HG02759 (cell line): Measurements from ENCODE around the gene INPP5A.

ENCODE experiments used
- ATAC-seq: cut with Tn5 transposase; IDR thresholded peaks from one replicate; pipeline ENCODE4 v1.9.1; 2021; ENCODE audit warnings: mild to moderate bottlenecking, moderate library complexity; ENCODE audit not compliant: unreplicated experiment

Gene INPP5A

DNA sequence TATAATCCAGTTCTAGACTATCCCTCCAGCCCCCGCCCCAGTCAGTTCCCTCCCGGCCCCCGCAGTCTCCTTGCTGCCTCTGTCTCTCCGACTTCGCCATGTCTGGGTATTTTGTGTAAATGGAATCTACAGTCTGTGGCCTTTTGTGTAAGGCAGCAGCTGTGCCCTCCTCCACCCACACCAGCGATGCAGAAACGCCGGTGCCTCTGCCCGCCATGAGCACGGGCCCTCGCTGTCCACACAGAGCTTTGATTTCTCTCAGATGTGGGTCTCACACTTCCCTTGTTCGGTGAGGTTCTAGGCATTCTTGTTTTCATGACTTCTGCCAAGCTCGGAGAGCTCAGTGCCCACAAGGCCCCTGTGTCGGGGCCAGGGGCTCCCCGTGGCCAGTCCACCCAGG, 210.5 kb downstream of the INPP5A start:
- no peak for ATAC-seq

DNA sequence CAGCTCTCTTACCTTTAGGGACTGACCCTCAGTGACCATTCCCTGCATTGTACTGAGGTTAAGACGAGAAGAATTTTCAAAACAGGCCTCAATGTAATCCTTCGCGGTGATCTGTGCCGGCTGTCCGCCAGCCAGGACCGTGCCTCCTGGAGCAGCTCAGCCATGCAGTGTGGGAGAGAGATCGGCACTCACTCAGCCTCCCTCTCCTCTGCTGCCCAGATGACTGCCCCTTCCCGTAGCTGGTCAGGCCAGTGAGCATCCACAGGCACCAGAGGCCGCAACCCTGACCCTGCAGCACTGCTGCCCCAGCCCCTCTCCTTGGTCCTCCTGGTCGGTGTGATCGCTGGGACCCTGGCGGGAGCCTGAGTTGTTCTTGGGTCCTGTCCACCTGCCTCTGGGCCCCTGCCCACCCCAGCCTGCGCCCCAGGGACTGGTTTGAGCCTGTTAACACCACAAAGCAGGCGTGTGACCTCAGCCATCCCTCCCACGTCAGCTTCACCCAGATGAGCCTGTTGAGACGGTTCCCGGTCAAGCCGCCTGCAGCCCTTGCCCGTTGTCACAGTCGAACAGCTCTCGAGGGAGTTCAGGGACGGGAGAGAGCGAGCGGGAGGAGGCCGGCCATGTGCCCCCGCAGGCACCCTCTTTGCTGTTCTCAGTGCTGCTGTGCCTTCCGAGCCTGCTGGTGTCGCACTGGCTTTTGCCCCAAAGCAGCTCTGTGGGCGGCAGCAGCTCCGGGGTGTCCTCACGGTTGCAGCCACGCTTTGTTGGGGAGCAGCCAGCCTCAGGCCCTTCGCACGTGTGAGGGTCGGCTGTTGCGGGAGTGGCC, 211.2 kb downstream of the INPP5A start:
- ATAC-seq: no peak

DNA sequence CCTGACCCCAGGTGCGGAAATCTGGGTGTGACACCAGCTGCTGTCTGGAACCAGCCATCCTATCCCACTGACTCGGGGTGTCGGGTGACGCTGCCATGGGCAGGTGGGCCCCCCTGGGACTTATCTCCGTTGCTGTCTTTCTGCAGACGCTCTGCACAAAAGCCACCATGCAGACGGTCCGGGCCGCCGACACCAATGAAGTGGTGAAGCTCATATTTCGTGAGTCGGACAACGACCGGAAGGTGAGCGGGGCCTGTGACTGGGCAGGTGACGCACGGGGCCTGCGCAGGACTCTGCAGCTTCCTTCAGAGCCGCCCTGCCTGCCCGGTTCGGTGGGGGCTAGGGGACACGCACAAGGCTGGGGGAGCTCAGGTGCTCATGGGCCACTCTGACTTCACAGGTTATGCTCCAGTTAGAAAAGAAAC, 211.8 kb downstream of the INPP5A start:
- ATAC-seq: no peak

DNA sequence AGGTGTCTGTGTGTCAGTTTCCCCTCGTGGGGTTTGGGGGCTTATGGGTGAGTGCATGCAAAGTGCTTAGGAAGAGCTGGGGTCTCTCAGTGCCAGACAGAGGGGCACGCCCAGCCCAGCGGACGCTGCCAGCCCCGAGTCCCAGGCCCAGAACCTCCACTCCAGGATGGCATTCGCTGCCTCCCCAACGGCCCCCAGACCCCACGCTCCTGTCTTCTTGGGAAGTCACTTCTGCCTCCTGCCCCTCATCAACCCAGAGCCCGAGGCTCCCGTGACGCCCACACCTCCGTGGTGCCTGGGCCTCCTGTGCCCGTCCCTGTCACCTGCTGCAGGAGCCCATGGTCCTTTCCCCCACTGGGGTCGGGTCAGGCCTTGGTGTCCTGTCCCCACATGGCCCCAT, 213.3 kb downstream of the INPP5A start:
- ATAC-seq: no peak

DNA sequence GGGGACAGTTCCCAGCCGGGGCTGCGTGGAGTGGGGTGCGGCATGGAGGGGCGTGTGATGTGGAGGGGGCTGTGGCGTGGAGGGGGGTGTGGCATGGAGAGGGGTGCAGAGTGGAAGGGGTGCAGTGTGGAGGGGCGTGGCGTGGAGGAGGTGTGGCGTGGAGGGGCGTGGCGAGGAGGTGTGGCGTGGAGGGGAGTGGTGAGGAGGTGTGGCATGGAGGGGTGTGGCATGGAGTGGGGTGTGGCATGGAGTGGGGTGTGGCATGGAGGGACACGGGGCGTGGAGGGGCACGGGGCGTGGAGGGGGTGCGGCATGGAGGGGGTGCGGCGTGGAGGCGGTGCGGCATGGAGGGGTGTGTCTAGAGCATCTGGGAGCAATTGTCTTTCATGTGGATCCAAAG, 214.8 kb downstream of the INPP5A start:
- no peak for ATAC-seq

DNA sequence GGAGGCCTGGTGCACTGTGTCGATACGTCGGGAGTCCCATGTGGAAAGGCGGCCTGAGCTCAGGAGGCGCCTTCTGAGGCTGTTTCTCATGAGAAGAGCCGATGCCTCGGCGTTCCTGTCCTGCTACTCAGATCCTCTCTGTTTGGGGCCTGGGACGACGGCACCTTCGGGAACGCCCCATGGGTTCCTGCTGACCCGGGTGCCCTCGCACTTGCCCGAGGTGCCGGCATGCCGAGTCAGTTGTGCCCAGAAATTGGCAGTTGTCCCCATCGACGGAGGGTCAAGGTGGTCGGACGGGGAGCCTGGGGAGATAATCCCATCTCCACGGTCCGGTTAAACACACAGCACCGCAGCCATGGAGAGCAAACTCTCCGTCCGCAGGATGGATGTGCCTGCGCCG, 215.4 kb downstream of the INPP5A start:
- no peak for ATAC-seq

DNA sequence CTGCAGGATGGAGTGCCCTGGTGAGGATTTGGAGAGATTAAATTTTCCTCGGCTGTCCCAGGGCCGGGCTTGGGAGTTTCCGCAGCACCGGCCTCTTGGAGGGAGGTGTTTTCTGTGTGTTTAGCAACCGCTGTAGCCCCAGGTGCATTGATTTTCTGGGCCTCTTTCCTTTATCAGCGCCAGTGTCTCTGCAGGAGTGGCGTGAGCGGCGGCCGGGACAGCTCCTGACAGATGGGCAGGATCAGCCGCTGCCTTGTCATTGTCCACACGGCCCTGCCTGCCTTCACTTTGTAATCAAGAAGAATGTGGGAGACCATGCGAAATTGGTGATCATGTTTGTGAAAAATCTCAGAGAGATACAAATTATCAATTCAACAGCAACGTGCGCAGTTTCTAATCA, 216.0 kb downstream of the INPP5A start:
- no peak for ATAC-seq

DNA sequence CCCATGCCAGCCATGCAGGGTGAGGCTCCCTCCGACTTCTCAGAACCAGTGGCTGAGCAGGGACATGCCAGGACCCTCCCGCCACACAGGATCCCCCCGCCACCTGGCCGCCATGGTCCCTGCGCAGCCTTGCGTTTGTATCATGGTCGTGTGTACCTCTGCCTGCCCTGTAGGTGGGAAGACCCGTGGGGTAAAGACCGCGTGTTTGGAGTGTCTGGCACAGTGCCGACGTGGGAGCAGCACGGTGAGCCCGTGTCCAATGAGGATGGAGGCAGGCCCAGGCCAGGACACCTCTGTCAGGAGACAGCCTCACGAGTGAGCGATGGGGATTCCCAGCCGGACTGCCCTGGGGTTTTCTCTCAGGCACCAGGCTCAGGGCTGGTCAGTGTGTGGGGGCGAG, 216.5 kb downstream of the INPP5A start:
- ATAC-seq: no peak

DNA sequence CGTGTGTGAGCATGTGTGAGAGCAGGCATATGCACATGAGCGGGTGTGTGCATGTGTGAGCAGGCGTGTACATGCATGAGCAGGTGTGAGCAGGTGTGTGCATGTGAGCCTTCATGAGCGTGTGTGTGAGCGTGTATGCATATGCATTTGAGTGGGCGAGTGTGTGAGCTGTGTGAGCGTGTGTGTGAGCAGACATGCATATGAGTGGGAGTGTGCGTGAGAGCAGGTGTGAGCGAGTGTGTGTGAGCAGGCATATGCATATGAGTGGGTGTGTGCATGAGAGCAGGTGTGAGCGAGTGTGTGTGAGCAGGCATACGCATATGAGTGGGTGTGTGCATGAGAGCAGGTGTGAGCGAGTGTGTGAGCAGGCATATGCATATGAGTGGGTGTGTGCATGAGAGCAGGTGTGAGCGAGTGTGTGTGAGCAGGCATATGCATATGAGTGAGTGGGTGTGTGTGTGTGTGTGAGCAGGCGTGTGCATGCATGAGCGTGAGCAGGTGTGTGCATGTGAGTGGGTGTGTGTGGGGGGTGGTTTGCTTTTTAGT, 217.7 kb downstream of the INPP5A start:
- ATAC-seq: no peak

DNA sequence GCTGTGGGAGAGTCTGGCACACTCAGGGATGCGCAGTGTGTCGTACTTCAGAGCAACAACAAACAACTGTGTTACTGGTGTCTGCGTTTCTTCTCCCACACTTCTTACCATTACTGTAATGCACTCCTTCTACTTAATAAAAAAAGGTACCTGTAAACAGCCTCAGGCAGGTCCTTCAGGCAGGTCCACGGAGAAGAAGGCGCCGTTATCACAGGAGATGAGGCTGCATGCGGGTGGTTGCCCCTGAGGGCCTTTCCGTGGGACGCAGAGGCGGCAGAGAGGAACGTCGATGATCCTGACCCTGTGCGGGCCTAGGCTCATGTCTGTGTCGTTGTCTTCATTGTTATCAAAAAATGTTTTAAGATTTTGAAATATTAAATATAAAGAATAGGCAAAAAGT, 219.0 kb downstream of the INPP5A start:
- no peak for ATAC-seq

DNA sequence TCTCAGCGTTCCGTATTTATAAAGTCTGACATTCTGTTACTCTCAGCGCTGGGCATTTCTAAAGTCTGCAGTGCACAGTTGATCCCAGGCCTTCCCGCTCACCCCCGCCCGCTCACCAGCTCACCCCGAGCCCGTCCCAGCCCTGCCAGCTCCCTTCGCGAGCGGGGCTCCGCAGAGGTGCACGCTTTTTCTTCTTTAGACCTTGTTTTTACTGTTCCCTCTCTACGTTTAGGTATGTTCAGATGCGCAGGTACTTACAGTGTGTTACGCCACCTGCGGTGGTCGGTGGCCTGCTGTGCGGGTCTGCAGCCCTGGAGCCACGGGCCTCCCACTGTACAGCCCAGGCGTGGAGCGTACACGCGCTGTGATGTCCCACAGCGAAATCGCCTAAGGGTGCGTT, 219.6 kb downstream of the INPP5A start:
- no peak for ATAC-seq

DNA sequence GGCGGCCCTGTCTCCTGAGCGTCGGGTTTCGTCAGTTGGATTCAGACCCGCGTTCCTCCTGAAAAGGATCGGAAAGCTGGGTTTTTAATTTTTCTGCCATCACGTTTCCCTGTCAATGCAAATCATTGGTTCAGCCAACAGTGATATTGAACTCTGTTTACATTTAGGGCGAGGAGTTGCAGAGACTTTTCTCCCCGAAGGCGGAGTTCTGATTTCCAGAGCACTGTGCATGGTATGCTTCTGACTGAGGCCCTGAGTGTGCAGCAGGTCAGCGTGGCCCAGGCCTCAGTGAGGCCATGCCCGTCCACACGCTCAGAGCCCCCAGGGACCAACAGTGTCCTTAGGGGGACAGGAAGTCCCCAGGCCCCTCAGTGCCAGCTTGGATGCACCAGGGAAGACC, 221.3 kb downstream of the INPP5A start:
- ATAC-seq: no peak

DNA sequence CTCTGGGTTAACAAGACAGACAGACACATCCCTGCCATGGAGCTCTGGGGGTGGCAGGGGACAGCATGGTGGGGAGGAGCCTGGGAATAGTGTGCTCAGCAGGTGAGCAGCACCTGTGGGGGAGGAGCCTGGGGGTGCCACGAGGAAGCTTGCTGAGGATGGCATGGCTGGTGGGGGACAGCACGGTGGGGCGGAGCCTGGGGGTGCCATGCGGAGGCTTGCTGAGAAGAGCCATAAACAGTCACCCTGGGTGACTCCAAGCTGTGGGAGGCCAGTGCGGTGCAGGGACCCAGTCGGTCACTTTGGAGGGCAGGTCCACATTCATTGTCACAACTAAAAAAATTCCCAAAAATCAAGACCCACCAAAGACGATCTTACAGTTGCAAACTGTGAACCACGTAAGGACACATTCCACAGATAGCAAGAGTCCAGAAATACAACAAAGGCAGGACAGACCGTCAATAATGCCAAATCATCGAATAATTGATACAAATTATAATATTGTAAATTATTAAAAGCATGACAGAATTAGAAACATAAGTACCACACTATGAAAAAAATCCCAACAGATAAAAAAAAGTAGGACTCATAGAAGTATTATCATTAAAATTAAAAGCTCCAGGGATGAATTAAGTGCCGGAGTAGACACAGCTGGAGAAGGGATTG, 223.9 kb downstream of the INPP5A start:
- ATAC-seq: no peak

DNA sequence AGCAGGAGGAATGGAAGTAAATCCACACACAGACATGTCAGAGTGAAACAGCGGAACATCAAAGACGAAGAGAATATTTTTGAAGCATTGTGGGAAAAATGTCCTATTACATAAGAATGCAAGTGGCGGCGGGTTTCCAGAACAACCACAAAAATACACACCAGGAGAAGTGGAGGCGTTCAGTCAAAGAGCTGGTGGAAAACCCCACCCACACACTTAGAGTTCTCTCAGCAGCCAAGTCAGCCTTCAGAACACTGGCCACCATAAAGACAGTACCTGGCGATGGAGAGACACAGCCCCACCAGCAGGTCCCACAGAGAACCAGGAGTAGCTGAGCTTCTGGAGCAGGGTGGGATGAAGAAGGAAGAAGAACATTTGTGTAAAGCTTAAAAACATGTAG, 224.7 kb downstream of the INPP5A start:
- ATAC-seq: no peak

DNA sequence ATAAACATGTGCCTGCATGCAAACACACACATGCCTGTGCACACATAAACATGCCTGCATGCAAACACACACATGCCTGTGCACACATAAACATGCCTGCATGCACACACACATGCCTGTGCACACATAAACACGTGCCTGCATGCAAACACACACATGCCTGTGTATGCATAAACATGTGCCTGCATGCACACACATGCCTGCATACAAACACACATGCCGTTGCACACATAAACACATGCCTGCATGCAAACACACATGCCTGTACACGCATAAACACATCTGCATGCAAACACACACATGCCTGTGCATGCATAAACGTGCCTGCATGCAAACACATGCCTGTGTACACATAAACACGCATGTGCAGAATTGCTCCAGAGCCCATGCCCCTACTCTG, 226.0 kb downstream of the INPP5A start:
- no peak for ATAC-seq

DNA sequence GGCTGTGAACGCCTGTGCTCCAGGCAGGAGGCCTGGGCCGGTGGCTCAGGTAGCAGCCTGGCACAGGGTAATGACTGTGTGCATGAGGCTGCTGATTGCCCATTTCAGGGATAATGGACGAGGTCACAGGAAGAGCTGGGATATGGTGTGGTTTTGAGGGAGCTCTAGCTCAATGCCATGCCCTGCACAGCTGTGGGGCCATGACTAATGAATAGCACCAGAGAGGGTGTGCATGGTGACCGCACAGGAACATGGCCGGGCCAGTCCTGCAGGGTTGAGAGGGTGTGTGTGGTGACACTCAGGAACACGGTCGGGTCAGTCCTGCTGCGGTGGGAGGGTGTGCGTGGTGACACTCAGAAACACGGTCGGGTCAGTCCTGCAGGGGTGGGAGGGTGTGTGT, 226.5 kb downstream of the INPP5A start:
- no peak for ATAC-seq

DNA sequence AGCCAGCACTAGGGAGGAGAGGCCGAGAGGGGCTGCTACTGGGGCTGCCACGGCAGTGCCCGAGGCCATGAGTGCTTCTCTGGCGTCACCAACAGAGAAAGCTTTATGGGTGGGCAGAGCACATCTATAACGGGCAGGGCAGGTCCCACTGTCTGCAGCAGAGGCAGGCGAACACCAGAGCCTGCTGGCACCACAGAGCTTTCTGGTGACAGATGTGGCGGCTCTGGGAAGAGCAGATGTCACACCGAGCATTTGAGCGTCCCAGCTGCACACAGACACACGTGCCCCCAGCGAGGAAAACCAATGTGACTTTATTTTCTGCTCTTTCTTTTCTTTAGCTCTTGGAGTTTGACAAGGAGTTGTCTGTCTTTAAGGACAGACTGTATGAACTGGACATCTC, 227.8 kb downstream of the INPP5A start:
- ATAC-seq: no peak

DNA sequence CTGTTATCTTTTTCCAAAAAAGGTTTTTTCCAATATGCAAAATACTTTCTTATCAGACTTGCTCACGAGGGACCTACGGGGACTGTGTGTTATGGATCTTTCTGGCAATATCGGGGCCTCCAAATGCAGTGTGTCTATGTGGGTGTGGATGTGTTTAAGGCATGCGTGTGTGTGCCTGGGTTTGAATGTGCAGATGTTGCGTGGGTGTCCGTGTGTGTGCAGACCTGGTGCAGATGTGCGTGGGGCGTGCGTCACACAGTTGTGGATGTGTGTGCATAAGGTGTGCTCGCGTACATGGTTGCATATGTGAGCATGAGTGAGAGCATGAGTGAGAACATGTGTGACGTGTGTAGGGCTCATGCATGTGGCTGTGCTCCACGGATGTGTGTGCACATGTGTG, 228.7 kb downstream of the INPP5A start:
- no peak for ATAC-seq

DNA sequence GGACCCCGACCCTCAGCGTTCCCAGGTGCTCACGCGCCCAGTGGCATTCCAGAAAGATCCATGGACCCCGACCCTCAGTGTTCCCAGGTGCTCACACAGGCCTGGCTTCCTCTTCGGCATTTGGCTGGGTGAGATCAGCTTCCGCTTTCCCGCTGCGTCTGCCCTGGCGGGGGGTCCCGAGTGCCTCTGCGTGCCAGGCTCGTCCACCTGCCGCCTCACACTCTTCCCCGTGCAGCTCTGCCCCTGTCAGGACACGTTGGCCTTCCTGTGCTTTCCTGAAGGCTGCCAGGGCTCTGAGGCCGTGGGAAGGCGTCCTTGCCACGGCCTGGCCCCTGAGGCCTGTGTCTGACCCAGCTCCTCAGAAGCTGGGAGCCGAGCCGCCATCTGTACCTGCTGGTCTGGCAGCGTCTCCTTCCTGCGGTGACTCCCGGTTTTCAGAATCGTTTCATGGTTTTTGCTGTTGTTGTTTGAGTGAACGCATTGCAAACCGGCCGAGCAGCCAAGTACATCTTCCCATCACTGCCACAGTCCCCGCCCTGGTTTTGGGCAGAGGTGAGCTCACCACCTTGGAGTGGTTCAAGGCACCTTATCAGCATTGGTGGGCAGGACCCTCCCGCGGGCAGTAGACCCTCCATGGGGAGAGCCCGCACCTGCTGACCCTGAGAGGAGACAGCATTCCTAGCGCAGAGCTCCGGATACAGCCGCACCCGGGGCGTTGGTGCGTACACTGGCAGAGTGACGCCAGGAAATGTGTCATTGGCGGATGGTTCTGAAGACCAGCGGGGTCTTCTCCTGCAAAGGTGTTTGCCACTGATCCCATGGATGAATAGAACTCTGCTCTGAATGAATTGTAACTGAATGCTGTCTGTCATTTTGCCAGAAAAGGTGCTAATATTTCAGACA, 231.0 kb downstream of the INPP5A start:
- no peak for ATAC-seq

DNA sequence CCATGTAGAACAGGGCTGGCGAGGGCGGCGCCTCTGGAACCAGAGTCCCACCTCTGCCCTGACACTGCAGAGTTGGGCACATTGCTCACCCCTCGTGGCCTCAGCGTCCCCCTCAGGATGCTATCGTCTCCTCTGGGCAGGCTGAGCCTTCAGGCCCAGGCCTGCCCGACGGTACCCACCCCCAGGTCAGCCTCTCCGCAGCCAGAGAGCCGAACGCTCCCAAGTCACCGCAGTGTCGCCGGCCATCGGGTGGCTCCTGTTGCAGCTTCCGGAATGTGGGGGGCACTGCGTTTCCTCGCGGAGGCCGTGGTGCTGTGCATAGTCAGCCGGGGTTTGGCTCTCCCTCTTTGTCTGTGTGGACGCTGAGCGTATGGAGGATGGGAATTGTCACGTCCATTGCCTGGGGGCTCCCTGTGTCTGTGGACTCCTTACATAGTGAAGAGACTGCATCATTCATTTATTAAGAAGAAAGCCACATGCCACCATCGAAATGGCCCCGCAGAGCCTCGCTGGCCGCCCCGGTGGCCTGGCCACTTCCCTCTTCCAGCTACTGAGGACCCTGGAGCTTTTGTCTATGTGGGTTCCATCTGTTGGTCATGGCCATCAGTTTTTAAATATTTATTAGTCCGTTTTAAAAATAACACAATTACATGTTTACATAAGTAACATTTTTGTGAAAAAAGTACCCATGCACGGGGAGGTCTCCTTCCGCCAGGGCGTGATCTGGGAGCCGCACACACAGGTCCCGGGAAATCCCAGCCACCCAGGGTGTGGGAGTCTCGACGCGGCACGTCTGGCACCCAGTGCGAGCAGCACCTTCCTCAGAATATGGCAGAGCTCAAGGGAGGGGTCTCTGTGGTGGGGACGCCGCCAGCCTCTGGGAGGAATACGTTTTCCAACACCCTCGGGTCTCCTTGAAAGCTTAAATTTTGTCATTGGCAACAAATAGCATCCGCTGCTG, 232.8 kb downstream of the INPP5A start:
- no peak for ATAC-seq
